RWPE2 (cell line): ENCODE data around the gene LGI2.
"Not testable (repeated sequence)": the region's sequence is repeated elsewhere in the genome, so short reads cannot be mapped to it uniquely, and the experiment has no call there.

ENCODE experiments used
- ATAC-seq: fragments of 200-7000 bp; cut with Tn5 transposase; 3 replicates; pipeline ENCODE4 v1.9.1; 2021; ENCODE audit warnings: low read depth
- DNase-seq: peaks from one replicate; pipeline ENCODE4 v3.0.0-alpha.2; 2020; ENCODE audit warnings: low spot score
- H3K27ac ChIP-seq: fragments of 450-650 bp; 2 replicates; pipeline ENCODE4 v1.5.1; 2017; ENCODE audit warnings: mild to moderate bottlenecking; ENCODE audit not compliant: poor library complexity, severe bottlenecking
- H3K27me3 ChIP-seq: fragments of 250-450 bp; sonication (Bioruptor Pico); 2 replicates; pipeline ENCODE4 v1.5.1; 2021; ENCODE audit warnings: mild to moderate bottlenecking, moderate library complexity; ENCODE audit not compliant: insufficient read depth, poor library complexity, severe bottlenecking
- H3K36me3 ChIP-seq: fragments of 250-450 bp; sonication (Bioruptor Pico); 2 replicates; pipeline ENCODE4 v1.5.1; 2020; ENCODE audit warnings: low read depth, mild to moderate bottlenecking, moderate library complexity
- H3K4me1 ChIP-seq: fragments of 250-450 bp; sonication (Bioruptor Pico); 2 replicates; pipeline ENCODE4 v1.5.1; 2021; ENCODE audit warnings: mild to moderate bottlenecking, moderate library complexity; ENCODE audit not compliant: insufficient read depth, poor library complexity, severe bottlenecking
- H3K4me3 ChIP-seq: fragments of 250-450 bp; sonication (Bioruptor Pico); 2 replicates; pipeline ENCODE4 v1.5.1; 2021; ENCODE audit warnings: mild to moderate bottlenecking, moderate library complexity; ENCODE audit not compliant: severe bottlenecking
- H3K9me3 ChIP-seq: fragments of 250-450 bp; sonication (Bioruptor Pico); 2 replicates; pipeline ENCODE4 v1.5.1; 2021; ENCODE audit warnings: mild to moderate bottlenecking, moderate library complexity; ENCODE audit not compliant: severe bottlenecking
- TF ChIP-seq, protein P1 (sequence below): fragments of 450-650 bp; IDR thresholded peaks from one replicate; pipeline ENCODE4 v1.5.1; 2017; ENCODE audit warnings: mild to moderate bottlenecking, moderate library complexity; ENCODE audit not compliant: poor library complexity, severe bottlenecking

The LGI2 gene

DNA sequence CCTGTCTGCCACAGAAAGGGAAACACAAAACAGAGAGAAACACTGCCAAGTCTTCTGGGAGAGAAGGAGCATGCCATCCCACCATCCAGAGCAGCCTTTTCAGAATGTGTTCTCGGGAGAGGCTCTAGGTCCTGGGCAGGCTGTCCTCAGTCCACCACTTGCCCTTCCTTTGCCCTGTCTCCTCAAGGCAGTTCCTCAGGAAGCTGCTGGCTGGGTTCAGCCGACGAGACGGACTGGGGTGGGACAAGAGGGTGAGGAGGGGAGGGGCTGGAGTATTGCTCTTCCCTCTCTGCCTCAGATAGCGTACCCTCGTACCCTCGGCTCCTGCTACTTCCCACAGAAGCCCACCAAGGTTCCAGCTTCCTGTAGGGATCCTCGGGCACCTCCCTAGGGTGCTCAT lies 26.6 kb upstream of the LGI2 start:
- ATAC-seq (no peak), DNase-seq (no peak)
- TF ChIP-seq, protein P1, sequence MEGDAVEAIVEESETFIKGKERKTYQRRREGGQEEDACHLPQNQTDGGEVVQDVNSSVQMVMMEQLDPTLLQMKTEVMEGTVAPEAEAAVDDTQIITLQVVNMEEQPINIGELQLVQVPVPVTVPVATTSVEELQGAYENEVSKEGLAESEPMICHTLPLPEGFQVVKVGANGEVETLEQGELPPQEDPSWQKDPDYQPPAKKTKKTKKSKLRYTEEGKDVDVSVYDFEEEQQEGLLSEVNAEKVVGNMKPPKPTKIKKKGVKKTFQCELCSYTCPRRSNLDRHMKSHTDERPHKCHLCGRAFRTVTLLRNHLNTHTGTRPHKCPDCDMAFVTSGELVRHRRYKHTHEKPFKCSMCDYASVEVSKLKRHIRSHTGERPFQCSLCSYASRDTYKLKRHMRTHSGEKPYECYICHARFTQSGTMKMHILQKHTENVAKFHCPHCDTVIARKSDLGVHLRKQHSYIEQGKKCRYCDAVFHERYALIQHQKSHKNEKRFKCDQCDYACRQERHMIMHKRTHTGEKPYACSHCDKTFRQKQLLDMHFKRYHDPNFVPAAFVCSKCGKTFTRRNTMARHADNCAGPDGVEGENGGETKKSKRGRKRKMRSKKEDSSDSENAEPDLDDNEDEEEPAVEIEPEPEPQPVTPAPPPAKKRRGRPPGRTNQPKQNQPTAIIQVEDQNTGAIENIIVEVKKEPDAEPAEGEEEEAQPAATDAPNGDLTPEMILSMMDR: no peak
- Histone ChIP-seq H3K36me3 (no peaks in the 10 kb centered on the region), H3K27me3 (no peaks in the 10 kb centered on the region), H3K9me3 (no peaks in the 10 kb centered on the region), H3K4me3 (no peak overlapping the region), H3K4me1 (no peaks in the 10 kb centered on the region), H3K27ac (no peak overlapping the region)

DNA sequence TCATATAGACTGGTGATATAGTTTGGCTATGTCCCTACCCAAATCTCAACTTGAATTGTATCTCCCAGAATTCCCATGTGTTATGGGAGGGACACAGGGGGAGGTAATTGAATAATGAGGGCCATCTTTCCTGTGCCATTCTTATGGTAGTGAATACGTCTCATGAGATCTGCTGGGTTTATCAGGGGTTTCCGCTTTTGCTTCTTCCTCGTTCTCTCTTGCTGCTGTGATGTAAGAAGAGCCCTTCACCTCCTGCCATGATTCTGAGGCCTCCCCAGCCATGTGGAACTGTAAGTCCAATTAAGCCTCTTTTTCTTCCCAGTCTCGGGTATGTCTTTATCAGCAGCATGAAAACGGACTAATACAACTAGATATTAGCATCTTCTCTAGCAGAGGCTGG lies 21.3 kb upstream of the LGI2 start:
- not testable (repeated sequence) for H3K27me3 ChIP-seq, H3K27ac ChIP-seq, ATAC-seq, H3K4me1 ChIP-seq, H3K9me3 ChIP-seq, H3K36me3 ChIP-seq, H3K4me3 ChIP-seq, DNase-seq

- Histone ChIP-seq H3K4me3 (no peak overlapping the region), H3K9me3 (no peaks in the 10 kb centered on the region), H3K36me3 (no peaks in the 10 kb centered on the region), H3K4me1 (no peaks in the 10 kb centered on the region), H3K27ac (no peak overlapping the region), H3K27me3 (peaks cover 4% of the 10 kb centered on the region)
- no peak for DNase-seq
- TF ChIP-seq, protein P1: no peak
- no peak for ATAC-seq
Observed at GRCh38 chr4:25051534-25051933, 20.8 kb upstream of the LGI2 start.

- ATAC-seq: no peak
Observed at GRCh38 chr4:25050370-25051078, 19.8 kb upstream of the LGI2 start.

GRCh38 chr4:25043548-25043947 lies 12.8 kb upstream of the LGI2 start:
- Histone ChIP-seq H3K27ac (no peak overlapping the region), H3K27me3 (peaks cover 14% of the 10 kb centered on the region), H3K36me3 (no peaks in the 10 kb centered on the region), H3K4me1 (no peaks in the 10 kb centered on the region), H3K9me3 (no peaks in the 10 kb centered on the region), H3K4me3 (no peak overlapping the region)
- no peak for DNase-seq
- ATAC-seq: no peak
- TF ChIP-seq, protein P1: no peak

More at GRCh38 chr4:25050370-25051078, 19.8 kb upstream of the LGI2 start:
- H3K4me3 ChIP-seq: no peak overlapping the region
- no peaks in the 10 kb centered on the region for H3K36me3 ChIP-seq
- no peak overlapping the region for H3K27ac ChIP-seq
- H3K9me3 ChIP-seq: no peaks in the 10 kb centered on the region
- DNase-seq: no peak
- H3K4me1 ChIP-seq: no peaks in the 10 kb centered on the region
- TF ChIP-seq, protein P1: no peak
- H3K27me3 ChIP-seq: peaks cover 4% of the 10 kb centered on the region
